HG02763 (cell line): ENCODE results near the gene PLCD4.

ENCODE experiments used
- ATAC-seq: cut with Tn5 transposase; IDR thresholded peaks from one replicate; pipeline ENCODE4 v1.9.1; 2021; ENCODE audit warnings: mild to moderate bottlenecking, moderate library complexity; ENCODE audit not compliant: unreplicated experiment

PLCD4 gene

GRCh38 chr2:218618102-218618860, 10.6 kb downstream of the PLCD4 start:
- no peak for ATAC-seq

GRCh38 chr2:218621007-218621406, 13.3 kb downstream of the PLCD4 start:
- no peak for ATAC-seq

- no peak for ATAC-seq
These were observed 15.1 kb downstream of the PLCD4 start for GRCh38 chr2:218622606-218623365.

GRCh38 chr2:218623366-218623705, 15.6 kb downstream of the PLCD4 start:
- no peak for ATAC-seq

GRCh38 chr2:218626369-218626768, 18.7 kb downstream of the PLCD4 start:
- ATAC-seq, result no peak

- no peak for ATAC-seq
These were observed 20.2 kb downstream of the PLCD4 start for GRCh38 chr2:218627939-218628338.

GRCh38 chr2:218631837-218632236, 24.1 kb downstream of the PLCD4 start:
- ATAC-seq, result no peak

- ATAC-seq, result no peak
These were observed 28.0 kb downstream of the PLCD4 start for GRCh38 chr2:218635719-218636118.

- ATAC-seq, result no peak
These were observed 30.7 kb downstream of the PLCD4 start for GRCh38 chr2:218638372-218638771.

- no peak for ATAC-seq
These were observed 34.5 kb downstream of the PLCD4 start for GRCh38 chr2:218642121-218642656.

- no peak for ATAC-seq
These were observed 35.1 kb downstream of the PLCD4 start for GRCh38 chr2:218642786-218643185.

- ATAC-seq, result no peak
These were observed 36.1 kb downstream of the PLCD4 start for GRCh38 chr2:218643751-218644310.

GRCh38 chr2:218644721-218645120, 37.0 kb downstream of the PLCD4 start:
- no peak for ATAC-seq

GRCh38 chr2:218645126-218645525, 37.4 kb downstream of the PLCD4 start:
- no peak for ATAC-seq

- no peak for ATAC-seq
These were observed 40.5 kb downstream of the PLCD4 start for GRCh38 chr2:218648088-218648786.

GRCh38 chr2:218648787-218649100, 41.0 kb downstream of the PLCD4 start:
- no peak for ATAC-seq

GRCh38 chr2:218655751-218656150, 48.1 kb downstream of the PLCD4 start:
- no peak for ATAC-seq

GRCh38 chr2:218658671-218659257, 51.1 kb downstream of the PLCD4 start:
- peak; percentile 42 for ATAC-seq

- peak; percentile 95 for ATAC-seq
These were observed 51.7 kb downstream of the PLCD4 start, which contains the start of the genes BCS1L and ZNF142 for GRCh38 chr2:218659258-218659987. BCS1L (plus strand) TSS chr2:218659683; CDS start chr2:218660988, 1,305 bp downstream. ZNF142 (minus strand) TSS chr2:218659623; CDS start chr2:218656429, 3,194 bp downstream.

- ATAC-seq, result no peak
These were observed 52.3 kb downstream of the PLCD4 start for GRCh38 chr2:218659988-218660358.
